ENCODE results near the gene CUX1.

CUX1 gene

GRCh38 chr7:102191556-102192379 is 374.3 kb downstream of the CUX1 start:
- TF ChIP-seq GATA3 (IDR thresholded peaks at IDR 0.05; ENCODE audit: low read depth, low read length) (no peak), GATA2 (IDR thresholded peaks at IDR 0.05; ENCODE audit: low read depth, low read length) (no peak)

GRCh38 chr7:102192790-102193189 is 375.4 kb downstream of the CUX1 start:
- no peak for TF ChIP-seq GATA2 (IDR thresholded peaks at IDR 0.05; ENCODE audit: low read depth, low read length)
- no peak for TF ChIP-seq GATA3 (IDR thresholded peaks at IDR 0.05; ENCODE audit: low read depth, low read length)

- no peak for TF ChIP-seq GATA3 (IDR thresholded peaks at IDR 0.05; ENCODE audit: low read depth, low read length)
- TF ChIP-seq GATA2 (IDR thresholded peaks at IDR 0.05; ENCODE audit: low read depth, low read length): no peak
These were observed 376.4 kb downstream of the CUX1 start for GRCh38 chr7:102193806-102194205.

- no peak for TF ChIP-seq GATA2 (IDR thresholded peaks at IDR 0.05; ENCODE audit: low read depth, low read length)
- no peak for TF ChIP-seq GATA3 (IDR thresholded peaks at IDR 0.05; ENCODE audit: low read depth, low read length)
These were observed 377.9 kb downstream of the CUX1 start for GRCh38 chr7:102195361-102195760.

GRCh38 chr7:102196028-102196427 is 378.6 kb downstream of the CUX1 start:
- TF ChIP-seq GATA3 (IDR thresholded peaks at IDR 0.05; ENCODE audit: low read depth, low read length) (no peak), GATA2 (IDR thresholded peaks at IDR 0.05; ENCODE audit: low read depth, low read length) (no peak)

- TF ChIP-seq GATA2 (IDR thresholded peaks at IDR 0.05; ENCODE audit: low read depth, low read length) (no peak), GATA3 (IDR thresholded peaks at IDR 0.05; ENCODE audit: low read depth, low read length) (no peak)
These were observed 379.7 kb downstream of the CUX1 start for GRCh38 chr7:102197161-102197560.

- TF ChIP-seq GATA2 (IDR thresholded peaks at IDR 0.05; ENCODE audit: low read depth, low read length): no peak
- no peak for TF ChIP-seq GATA3 (IDR thresholded peaks at IDR 0.05; ENCODE audit: low read depth, low read length)
These were observed 380.2 kb downstream of the CUX1 start for GRCh38 chr7:102197599-102197998.

GRCh38 chr7:102198417-102198956 is 381.1 kb downstream of the CUX1 start:
- TF ChIP-seq GATA3 (IDR thresholded peaks at IDR 0.05; ENCODE audit: low read depth, low read length): no peak

GRCh38 chr7:102201576-102201975 is 384.1 kb downstream of the CUX1 start:
- TF ChIP-seq GATA3 (IDR thresholded peaks at IDR 0.05; ENCODE audit: low read depth, low read length): no peak

- no peak for TF ChIP-seq GATA2 (IDR thresholded peaks at IDR 0.05; ENCODE audit: low read depth, low read length)
- no peak for TF ChIP-seq GATA3 (IDR thresholded peaks at IDR 0.05; ENCODE audit: low read depth, low read length)
These were observed 385.1 kb downstream of the CUX1 start for GRCh38 chr7:102202556-102202955.

- TF ChIP-seq GATA3 (IDR thresholded peaks at IDR 0.05; ENCODE audit: low read depth, low read length) (no peak), GATA2 (IDR thresholded peaks at IDR 0.05; ENCODE audit: low read depth, low read length) (no peak)
These were observed 385.8 kb downstream of the CUX1 start for GRCh38 chr7:102203218-102203617.

- TF ChIP-seq GATA2 (IDR thresholded peaks at IDR 0.05; ENCODE audit: low read depth, low read length) (no peak), GATA3 (IDR thresholded peaks at IDR 0.05; ENCODE audit: low read depth, low read length) (no peak)
These were observed 386.8 kb downstream of the CUX1 start for GRCh38 chr7:102204212-102204611.

- TF ChIP-seq GATA3 (IDR thresholded peaks at IDR 0.05; ENCODE audit: low read depth, low read length): no peak
- no peak for TF ChIP-seq GATA2 (IDR thresholded peaks at IDR 0.05; ENCODE audit: low read depth, low read length)
These were observed 388.5 kb downstream of the CUX1 start for GRCh38 chr7:102205915-102206314.

GRCh38 chr7:102208826-102209225 is 391.4 kb downstream of the CUX1 start:
- no peak for TF ChIP-seq GATA2 (IDR thresholded peaks at IDR 0.05; ENCODE audit: low read depth, low read length)
- no peak for TF ChIP-seq GATA3 (IDR thresholded peaks at IDR 0.05; ENCODE audit: low read depth, low read length)

GRCh38 chr7:102210787-102211186 is 393.4 kb downstream of the CUX1 start:
- no peak for TF ChIP-seq GATA3 (IDR thresholded peaks at IDR 0.05; ENCODE audit: low read depth, low read length)
- no peak for TF ChIP-seq GATA2 (IDR thresholded peaks at IDR 0.05; ENCODE audit: low read depth, low read length)

All from SH-SY5Y (cell line).